GM23338 (cell line): ENCODE data around the gene GSTK1. TPM values are rescaled to one million over a fixed set of nuclear protein-coding genes. Genes with fewer than 3 reads are reported as not detected.

Experiments used
- ATAC-seq: fragments of 200-7000 bp; cut with Tn5 transposase; 3 replicates; pipeline ENCODE4 v1.9.1; 2020
- DNase-seq: peaks from one replicate; pipeline ENCODE4 v3.0.0-alpha.2; 2015; ENCODE audit warnings: low spot score
- H2AFZ ChIP-seq: fragments of 200-600 bp; sonication (generic); 2 replicates; pipeline ENCODE4 v1.8.0; 2016; ENCODE audit warnings: antibody characterized with exemption, mild to moderate bottlenecking, moderate library complexity
- H3F3A ChIP-seq: fragments of 200-600 bp; sonication (generic); replicated peaks from 2 replicates; pipeline ENCODE4 v1.8.0; 2017; ENCODE audit warnings: antibody characterized with exemption, mixed run types, low read depth
- H3K27ac ChIP-seq: fragments of 200-600 bp; sonication (generic); 2 replicates; pipeline ENCODE4 v1.6.1; 2016; ENCODE audit warnings: low read depth
- H3K27me3 ChIP-seq: fragments of 200-600 bp; sonication (generic); 2 replicates; pipeline ENCODE4 v1.8.0; 2016; ENCODE audit warnings: mild to moderate bottlenecking, mixed run types, moderate library complexity; ENCODE audit not compliant: insufficient read depth
- H3K36me3 ChIP-seq: fragments of 200-600 bp; sonication (generic); 2 replicates; pipeline ENCODE4 v1.8.0; 2016; ENCODE audit warnings: mild to moderate bottlenecking; ENCODE audit not compliant: insufficient read depth
- H3K4me1 ChIP-seq: fragments of 200-600 bp; sonication (generic); 2 replicates; pipeline ENCODE4 v1.8.0; 2016; ENCODE audit warnings: mild to moderate bottlenecking, moderate library complexity; ENCODE audit not compliant: insufficient read depth
- H3K4me2 ChIP-seq: fragments of 200-600 bp; sonication (generic); 2 replicates; pipeline ENCODE4 v1.7.1; 2017; ENCODE audit warnings: mixed run types
- H3K4me3 ChIP-seq: fragments of 200-600 bp; sonication (generic); 2 replicates; pipeline ENCODE4 v1.6.1; 2016; ENCODE audit warnings: mixed run types
- H3K79me2 ChIP-seq: fragments of 200-600 bp; sonication (generic); replicated peaks from 2 replicates; pipeline ENCODE4 v1.8.0; 2017; ENCODE audit warnings: mild to moderate bottlenecking; ENCODE audit not compliant: insufficient read depth
- H3K9me2 ChIP-seq: fragments of 200-600 bp; sonication (generic); 2 replicates; pipeline ENCODE4 v1.8.0; 2017; ENCODE audit not compliant: insufficient read depth
- H4K20me1 ChIP-seq: fragments of 200-600 bp; sonication (generic); replicated peaks from 2 replicates; pipeline ENCODE4 v1.8.0; 2017; ENCODE audit warnings: mild to moderate bottlenecking; ENCODE audit not compliant: insufficient read depth
- H3K27ac Mint-ChIP-seq: 2 replicates; pipeline ENCODE4 v1.8.0; 2020; ENCODE audit warnings: inconsistent platforms, mild to moderate bottlenecking, moderate library complexity, mixed read lengths
- H3K27me3 Mint-ChIP-seq: 3 replicates; pipeline ENCODE4 v1.8.0; 2022; ENCODE audit warnings: low read depth, mild to moderate bottlenecking, moderate library complexity, mixed read lengths, inconsistent platforms; ENCODE audit not compliant: insufficient read depth, poor library complexity
- H3K36me3 Mint-ChIP-seq: 3 replicates; pipeline ENCODE4 v1.8.0; 2021; ENCODE audit warnings: low read depth, mild to moderate bottlenecking, inconsistent platforms, moderate library complexity, mixed read lengths
- H3K4me1 Mint-ChIP-seq: 3 replicates; pipeline ENCODE4 v1.8.0; 2020; ENCODE audit warnings: mild to moderate bottlenecking, inconsistent platforms, mixed read lengths
- H3K4me3 Mint-ChIP-seq: 3 replicates; pipeline ENCODE4 v1.8.0; 2021; ENCODE audit warnings: moderate library complexity, mild to moderate bottlenecking, inconsistent platforms, mixed read lengths
- H3K9me3 Mint-ChIP-seq: 3 replicates; pipeline ENCODE4 v1.8.0; 2020; ENCODE audit warnings: moderate library complexity, mild to moderate bottlenecking, inconsistent platforms, mixed read lengths
- CREB1 ChIP-seq: fragments of 250-450 bp; sonication (Bioruptor Pico); IDR thresholded peaks from 2 replicates; pipeline ENCODE4 v1.5.0; 2020; ENCODE audit warnings: low read depth, mild to moderate bottlenecking, moderate library complexity
- EZH2phosphoT487 ChIP-seq: fragments of 200-600 bp; sonication (generic); IDR thresholded peaks from one replicate; pipeline ENCODE4 v1.8.1; 2018; ENCODE audit warnings: antibody characterized with exemption; ENCODE audit not compliant: unreplicated experiment
- NANOG ChIP-seq: IDR thresholded peaks from 2 replicates; pipeline ENCODE4 v1.6.1; 2016; ENCODE audit warnings: antibody characterized with exemption, borderline replicate concordance
- STAT1 ChIP-seq: IDR thresholded peaks from one replicate; pipeline ENCODE4 v1.6.1; 2016; ENCODE audit warnings: antibody characterized with exemption; ENCODE audit not compliant: unreplicated experiment
- ZNF114 ChIP-seq: fragments of 250-450 bp; sonication (Bioruptor Pico); IDR thresholded peaks from 2 replicates; pipeline ENCODE4 v1.5.0; 2020; ENCODE audit warnings: mild to moderate bottlenecking, moderate library complexity
- polyA plus RNA-seq: library from polyadenylated mRNA; unstranded; fragments of >200 nt; fragmentation: Nextera tagmentation; extraction: Ambion mirVana; gene quantifications from 2 replicates; pipeline ENCODE4 v1.2.1, GENCODE V29; 2016
- total RNA-seq: library from RNA; depleted of rRNA; stranded (reverse); fragments of >200 nt; shearing (Covaris generic); gene quantifications from 2 replicates; pipeline ENCODE4 v1.2.3, GENCODE V29; 2014
- TF ChIP-seq, protein P1 (sequence below): fragments of 250-450 bp; sonication (Bioruptor Pico); IDR thresholded peaks from 2 replicates; pipeline ENCODE4 v1.5.0; 2020; ENCODE audit warnings: mild to moderate bottlenecking, moderate library complexity
- TF ChIP-seq, protein P2 (sequence below): IDR thresholded peaks from 2 replicates; pipeline ENCODE4 v1.6.1; 2016; ENCODE audit warnings: antibody characterized with exemption

GSTK1 gene
- total and polyA plus RNA-seq, 2 experiments from 2014 or later, result 26.4 to 27.5 TPM

DNA sequence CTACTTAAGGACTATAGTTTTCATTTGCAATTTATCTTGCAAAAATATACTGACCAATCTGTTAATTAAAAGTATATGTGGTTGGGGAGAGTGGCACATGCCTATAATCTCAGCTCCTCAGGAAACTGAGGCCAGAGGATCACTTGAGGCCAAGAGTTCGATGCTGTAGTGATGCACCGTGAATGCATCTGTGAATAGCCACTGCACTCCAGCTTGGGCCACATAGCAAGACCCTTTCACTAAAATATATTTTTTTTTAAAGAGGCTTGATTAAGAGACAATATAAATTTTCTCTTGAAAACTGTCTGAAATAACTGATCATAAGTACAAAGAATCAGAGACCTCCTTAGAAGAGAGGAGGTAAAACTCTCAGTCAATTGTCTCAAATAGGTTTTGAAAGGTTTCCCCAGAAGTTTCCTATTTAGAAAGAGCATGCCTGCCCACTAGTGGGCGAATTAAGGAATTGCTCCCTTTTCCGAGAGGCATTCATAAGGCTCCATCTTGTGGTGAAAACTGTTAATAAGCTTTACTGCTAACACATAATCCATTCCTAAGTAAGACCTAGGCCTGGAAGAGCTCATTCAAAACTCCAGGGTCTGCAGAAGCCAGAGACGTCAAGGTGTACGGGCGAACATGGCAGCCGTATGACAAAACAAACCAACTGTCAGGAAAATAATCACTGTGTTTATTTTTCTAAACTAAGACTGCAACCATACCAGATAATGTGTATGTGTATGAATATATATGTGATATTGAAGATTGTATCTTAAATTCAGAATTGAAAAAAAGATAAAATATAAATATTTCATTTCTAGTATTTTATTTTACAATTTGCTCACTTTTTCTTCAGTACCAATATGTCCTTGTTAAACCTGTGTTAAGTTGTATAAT lies 48.2 kb upstream of the GSTK1 start (continued):
- TF ChIP-seq, protein P1, sequence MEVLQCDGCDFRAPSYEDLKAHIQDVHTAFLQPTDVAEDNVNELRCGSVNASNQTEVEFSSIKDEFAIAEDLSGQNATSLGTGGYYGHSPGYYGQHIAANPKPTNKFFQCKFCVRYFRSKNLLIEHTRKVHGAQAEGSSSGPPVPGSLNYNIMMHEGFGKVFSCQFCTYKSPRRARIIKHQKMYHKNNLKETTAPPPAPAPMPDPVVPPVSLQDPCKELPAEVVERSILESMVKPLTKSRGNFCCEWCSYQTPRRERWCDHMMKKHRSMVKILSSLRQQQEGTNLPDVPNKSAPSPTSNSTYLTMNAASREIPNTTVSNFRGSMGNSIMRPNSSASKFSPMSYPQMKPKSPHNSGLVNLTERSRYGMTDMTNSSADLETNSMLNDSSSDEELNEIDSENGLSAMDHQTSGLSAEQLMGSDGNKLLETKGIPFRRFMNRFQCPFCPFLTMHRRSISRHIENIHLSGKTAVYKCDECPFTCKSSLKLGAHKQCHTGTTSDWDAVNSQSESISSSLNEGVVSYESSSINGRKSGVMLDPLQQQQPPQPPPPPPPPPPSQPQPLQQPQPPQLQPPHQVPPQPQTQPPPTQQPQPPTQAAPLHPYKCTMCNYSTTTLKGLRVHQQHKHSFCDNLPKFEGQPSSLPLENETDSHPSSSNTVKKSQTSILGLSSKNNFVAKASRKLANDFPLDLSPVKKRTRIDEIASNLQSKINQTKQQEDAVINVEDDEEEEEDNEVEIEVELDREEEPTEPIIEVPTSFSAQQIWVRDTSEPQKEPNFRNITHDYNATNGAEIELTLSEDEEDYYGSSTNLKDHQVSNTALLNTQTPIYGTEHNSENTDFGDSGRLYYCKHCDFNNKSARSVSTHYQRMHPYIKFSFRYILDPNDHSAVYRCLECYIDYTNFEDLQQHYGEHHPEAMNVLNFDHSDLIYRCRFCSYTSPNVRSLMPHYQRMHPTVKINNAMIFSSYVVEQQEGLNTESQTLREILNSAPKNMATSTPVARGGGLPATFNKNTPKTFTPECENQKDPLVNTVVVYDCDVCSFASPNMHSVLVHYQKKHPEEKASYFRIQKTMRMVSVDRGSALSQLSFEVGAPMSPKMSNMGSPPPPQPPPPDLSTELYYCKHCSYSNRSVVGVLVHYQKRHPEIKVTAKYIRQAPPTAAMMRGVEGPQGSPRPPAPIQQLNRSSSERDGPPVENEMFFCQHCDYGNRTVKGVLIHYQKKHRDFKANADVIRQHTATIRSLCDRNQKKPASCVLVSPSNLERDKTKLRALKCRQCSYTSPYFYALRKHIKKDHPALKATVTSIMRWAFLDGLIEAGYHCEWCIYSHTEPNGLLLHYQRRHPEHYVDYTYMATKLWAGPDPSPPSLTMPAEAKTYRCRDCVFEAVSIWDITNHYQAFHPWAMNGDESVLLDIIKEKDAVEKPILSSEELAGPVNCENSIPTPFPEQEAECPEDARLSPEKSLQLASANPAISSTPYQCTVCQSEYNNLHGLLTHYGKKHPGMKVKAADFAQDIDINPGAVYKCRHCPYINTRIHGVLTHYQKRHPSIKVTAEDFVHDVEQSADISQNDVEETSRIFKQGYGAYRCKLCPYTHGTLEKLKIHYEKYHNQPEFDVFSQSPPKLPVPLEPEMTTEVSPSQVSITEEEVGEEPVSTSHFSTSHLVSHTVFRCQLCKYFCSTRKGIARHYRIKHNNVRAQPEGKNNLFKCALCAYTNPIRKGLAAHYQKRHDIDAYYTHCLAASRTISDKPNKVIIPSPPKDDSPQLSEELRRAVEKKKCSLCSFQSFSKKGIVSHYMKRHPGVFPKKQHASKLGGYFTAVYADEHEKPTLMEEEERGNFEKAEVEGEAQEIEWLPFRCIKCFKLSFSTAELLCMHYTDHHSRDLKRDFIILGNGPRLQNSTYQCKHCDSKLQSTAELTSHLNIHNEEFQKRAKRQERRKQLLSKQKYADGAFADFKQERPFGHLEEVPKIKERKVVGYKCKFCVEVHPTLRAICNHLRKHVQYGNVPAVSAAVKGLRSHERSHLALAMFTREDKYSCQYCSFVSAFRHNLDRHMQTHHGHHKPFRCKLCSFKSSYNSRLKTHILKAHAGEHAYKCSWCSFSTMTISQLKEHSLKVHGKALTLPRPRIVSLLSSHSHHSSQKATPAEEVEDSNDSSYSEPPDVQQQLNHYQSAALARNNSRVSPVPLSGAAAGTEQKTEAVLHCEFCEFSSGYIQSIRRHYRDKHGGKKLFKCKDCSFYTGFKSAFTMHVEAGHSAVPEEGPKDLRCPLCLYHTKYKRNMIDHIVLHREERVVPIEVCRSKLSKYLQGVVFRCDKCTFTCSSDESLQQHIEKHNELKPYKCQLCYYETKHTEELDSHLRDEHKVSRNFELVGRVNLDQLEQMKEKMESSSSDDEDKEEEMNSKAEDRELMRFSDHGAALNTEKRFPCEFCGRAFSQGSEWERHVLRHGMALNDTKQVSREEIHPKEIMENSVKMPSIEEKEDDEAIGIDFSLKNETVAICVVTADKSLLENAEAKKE (CRISPR knock-in tag), result no peak
- TF ChIP-seq CREB1 (CRISPR knock-in tag), result peak; percentile 30; the same call in 1 of the 2 replicates

DNA sequence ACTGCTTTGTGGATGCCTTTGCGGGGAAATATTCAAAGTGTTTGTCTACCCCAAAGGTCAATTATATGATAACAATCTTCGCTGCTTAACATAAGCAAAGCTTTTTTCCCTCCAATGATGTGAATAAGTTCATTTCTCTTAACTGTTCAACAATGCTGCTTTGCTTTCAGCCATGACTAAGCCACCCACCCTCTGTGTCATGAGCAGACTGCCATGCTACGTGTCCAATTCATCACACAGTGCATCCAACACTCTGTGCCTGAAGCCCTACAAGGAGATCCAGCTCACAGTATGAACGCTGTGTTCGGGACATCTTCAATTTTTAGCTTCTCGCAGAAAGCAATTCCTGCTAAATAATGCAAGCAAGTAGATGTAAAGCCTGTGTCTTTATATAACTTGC lies 47.1 kb upstream of the GSTK1 start:
- H3K4me1 Mint-ChIP-seq, result no peaks in the 10 kb centered on the region
- no peak overlapping the region for H3K4me3 Mint-ChIP-seq
- Histone ChIP-seq H3K79me2 (no peaks in the 10 kb centered on the region), H3K4me2 (no peak overlapping the region), H3K9me2 (no peaks in the 10 kb centered on the region), H3F3A (no peaks in the 10 kb centered on the region), H3K4me3 (no peak overlapping the region), H3K4me1 (no peaks in the 10 kb centered on the region), H4K20me1 (no peaks in the 10 kb centered on the region), H3K27me3 (no peaks in the 10 kb centered on the region), H2AFZ (no peak overlapping the region), H3K27ac (no peak overlapping the region), H3K36me3 (no peaks in the 10 kb centered on the region)
- H3K9me3 Mint-ChIP-seq, result no peaks in the 10 kb centered on the region; the same call in 2 of the 3 replicates
- H3K36me3 Mint-ChIP-seq, result no peaks in the 10 kb centered on the region; the same call in 2 of the 3 replicates
- H3K27me3 Mint-ChIP-seq, result no peaks in the 10 kb centered on the region
- ATAC-seq (no peak), DNase-seq (no peak)
- no peak overlapping the region for H3K27ac Mint-ChIP-seq
- TF ChIP-seq STAT1, result no peak
- TF ChIP-seq, protein P1 (CRISPR knock-in tag), result no peak
- no peak for TF ChIP-seq NANOG
- no peak for TF ChIP-seq ZNF114 (CRISPR knock-in tag)
- TF ChIP-seq, protein P2, sequence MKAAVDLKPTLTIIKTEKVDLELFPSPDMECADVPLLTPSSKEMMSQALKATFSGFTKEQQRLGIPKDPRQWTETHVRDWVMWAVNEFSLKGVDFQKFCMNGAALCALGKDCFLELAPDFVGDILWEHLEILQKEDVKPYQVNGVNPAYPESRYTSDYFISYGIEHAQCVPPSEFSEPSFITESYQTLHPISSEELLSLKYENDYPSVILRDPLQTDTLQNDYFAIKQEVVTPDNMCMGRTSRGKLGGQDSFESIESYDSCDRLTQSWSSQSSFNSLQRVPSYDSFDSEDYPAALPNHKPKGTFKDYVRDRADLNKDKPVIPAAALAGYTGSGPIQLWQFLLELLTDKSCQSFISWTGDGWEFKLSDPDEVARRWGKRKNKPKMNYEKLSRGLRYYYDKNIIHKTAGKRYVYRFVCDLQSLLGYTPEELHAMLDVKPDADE, result no peak
- no peak for TF ChIP-seq EZH2phosphoT487
